ENCODE data around the gene DGKH.
"Not testable (repeated sequence)": the region's sequence is repeated elsewhere in the genome, so short reads cannot be mapped to it uniquely, and the experiment has no call there.

Gene DGKH

GRCh38 chr13:42168496-42168895, 120.0 kb downstream of the DGKH start:
- DNase-seq = no peak

- DNase-seq = no peak
These were observed 121.6 kb downstream of the DGKH start for GRCh38 chr13:42170029-42170428.

GRCh38 chr13:42173789-42174343, 125.4 kb downstream of the DGKH start:
- no peak for DNase-seq

- no peak for DNase-seq
These were observed 126.1 kb downstream of the DGKH start for GRCh38 chr13:42174344-42175162.

GRCh38 chr13:42176294-42176693, 127.8 kb downstream of the DGKH start:
- no peak for DNase-seq

- no peak for DNase-seq
These were observed 128.7 kb downstream of the DGKH start for GRCh38 chr13:42177189-42177588.

- peak; percentile 63 for DNase-seq
These were observed 133.0 kb downstream of the DGKH start for GRCh38 chr13:42181381-42181953.

- no peak for DNase-seq
These were observed 140.6 kb downstream of the DGKH start for GRCh38 chr13:42189061-42189460.

- no peak for DNase-seq
These were observed 142.1 kb downstream of the DGKH start for GRCh38 chr13:42190529-42190928.

- no peak for DNase-seq
These were observed 163.4 kb downstream of the DGKH start for GRCh38 chr13:42211704-42212464.

- no peak for DNase-seq
These were observed 166.0 kb downstream of the DGKH start for GRCh38 chr13:42214446-42214845.

GRCh38 chr13:42215578-42216421, 167.4 kb downstream of the DGKH start:
- DNase-seq = peak; percentile 19

GRCh38 chr13:42216422-42216735, 167.9 kb downstream of the DGKH start:
- DNase-seq = no peak

- no peak for DNase-seq
These were observed 170.1 kb downstream of the DGKH start for GRCh38 chr13:42218576-42218975.

GRCh38 chr13:42219051-42219450, 170.6 kb downstream of the DGKH start:
- no peak for DNase-seq

- DNase-seq = no peak
These were observed 171.4 kb downstream of the DGKH start for GRCh38 chr13:42219876-42220275.

- DNase-seq = no peak
These were observed 172.8 kb downstream of the DGKH start for GRCh38 chr13:42221121-42221765.

GRCh38 chr13:42223681-42224080, 175.2 kb downstream of the DGKH start:
- no peak for DNase-seq

GRCh38 chr13:42225051-42225450, 176.6 kb downstream of the DGKH start:
- DNase-seq = no peak

GRCh38 chr13:42226759-42227158, 178.3 kb downstream of the DGKH start:
- DNase-seq = not testable (repeated sequence)

GRCh38 chr13:42228527-42228926, 180.1 kb downstream of the DGKH start:
- no peak for DNase-seq

GRCh38 chr13:42229287-42229686, 180.8 kb downstream of the DGKH start:
- no peak for DNase-seq

Data from NCI-H1694 treated with DMSO at 0.1 percent for 48 hours (cell line).